H1 (cell line): Measurements from ENCODE around the gene ZNF587B. TPM values are rescaled to one million over a fixed set of nuclear protein-coding genes. Genes with fewer than 3 reads are reported as not detected.

ENCODE experiments used
- BCL11A ChIP-seq, 2 experiments: IDR thresholded peaks; one replicate each; pipeline ENCODE4 v1.6.1; 2011; ENCODE audit warnings: low read depth in 2 of 2, low read length in 2 of 2, mild to moderate bottlenecking in 2 of 2
- CTCF ChIP-seq, 3 experiments: IDR thresholded peaks; 1 replicate in 2 of 3; 2 replicates in 1 of 3; pipeline versions ENCODE4 v1.5.1 to v1.6.1; 2011; ENCODE audit warnings: low read length in 3 of 3, mild to moderate bottlenecking in 3 of 3, inconsistent platforms in 2 of 3, low read depth in 1 of 3, moderate library complexity in 1 of 3; ENCODE audit not compliant: insufficient read depth in 1 of 3; ENCODE audit errors: control extremely low read depth in 1 of 3
- EZH2 ChIP-seq: fragments of 200-600 bp; sonication (generic); IDR thresholded peaks from 2 replicates; pipeline ENCODE4 v1.7.1; 2012; ENCODE audit warnings: low read depth, mild to moderate bottlenecking, moderate library complexity, low read length, inconsistent platforms; ENCODE audit not compliant: severe bottlenecking
- PHF8 ChIP-seq: fragments of 200-600 bp; sonication (generic); conservative IDR thresholded peaks from 2 replicates; pipeline ENCODE4 v1.7.1; 2012; ENCODE audit warnings: low read depth, mild to moderate bottlenecking, inconsistent platforms, low read length, moderate library complexity
- SIRT6 ChIP-seq: IDR thresholded peaks from one replicate; pipeline ENCODE4 v1.7.1; 2012; ENCODE audit warnings: low read length, inconsistent platforms
- TBP ChIP-seq: IDR thresholded peaks from 2 replicates; pipeline ENCODE4 v1.6.1; 2011; ENCODE audit warnings: low read depth, low read length, improper control_type of control experiment
- YY1 ChIP-seq: IDR thresholded peaks from 2 replicates; pipeline ENCODE4 v1.6.1; 2011; ENCODE audit warnings: low read depth, mild to moderate bottlenecking, low read length
- polyA plus RNA-seq, 7 experiments: library from polyadenylated mRNA; depleted of rRNA in 3 of 7; stranded (reverse) in 5 of 7; unstranded in 2 of 7; fragments of >200 nt in 5 of 7; fragments of 200-250 nt in 2 of 7; gene quantifications; 1 replicate in 5 of 7; 2 replicates in 1 of 7; 4 replicates in 1 of 7; pipeline versions ENCODE4 v1.2.1 to v1.2.3, GENCODE V29; 2011 to 2013; ENCODE audit warnings: missing spikeins in 2 of 7, mixed read lengths in 2 of 7
- total RNA-seq: library from RNA; stranded (reverse); fragmentation: NEBNext Ultra II Directional; extraction: Animal tissue kit (Norgen Biotek cat#: 25700); gene quantifications from 2 replicates; pipeline ENCODE4 v1.2.1, GENCODE V29; 2021
- TF ChIP-seq, protein P1 (sequence below): fragments of 300-600 bp; sonication (generic); IDR thresholded peaks from 2 replicates; pipeline ENCODE4 v1.7.1; 2012; ENCODE audit warnings: low read length, moderate library complexity, mild to moderate bottlenecking, inconsistent platforms; ENCODE audit not compliant: insufficient replicate concordance

Gene ZNF587B
- total and polyA plus RNA-seq, 2 of the 8 experiments (the other 6 are each of a cell fraction or from before 2014, with no cell fraction given): 13.8 to 60.1 TPM

DNA sequence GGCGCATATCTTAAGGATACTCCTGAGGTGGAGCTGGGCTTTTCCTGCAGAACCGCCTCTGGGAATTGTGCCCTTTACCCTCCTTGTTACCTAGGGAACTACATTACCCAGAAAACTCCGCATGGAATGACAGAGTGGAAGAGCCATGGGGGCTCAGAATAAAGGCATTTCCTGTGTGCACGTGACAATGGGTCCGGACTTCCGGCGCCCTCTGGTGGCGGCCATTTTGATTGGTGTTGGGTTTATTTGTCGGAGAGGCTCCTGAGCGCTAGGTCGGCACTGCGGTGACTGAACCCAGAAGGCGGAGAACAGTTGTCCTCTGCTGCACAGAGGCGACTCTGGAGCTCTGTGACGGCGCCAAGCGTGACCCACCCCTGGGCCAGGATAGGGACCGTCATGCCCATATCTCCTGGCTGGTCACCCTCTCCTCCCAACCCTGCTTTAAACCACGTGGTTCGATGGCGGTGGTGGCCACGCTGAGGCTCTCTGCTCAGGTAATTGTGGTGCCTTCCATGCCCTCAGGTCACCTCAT lies at the start of gene ZNF587B (continued):
- TF ChIP-seq CTCF (IDR thresholded peaks at IDR 0.05; ENCODE audit: control extremely low read depth in 1 of 3, insufficient read depth in 1 of 3, low read depth in 1 of 3, low read length in 3 of 3) (peak in 2 of 3 experiments; percentile 8 to 16; a peak in 2 of 4 replicates), YY1 (peak; percentile 98), BCL11A (IDR thresholded peaks at IDR 0.05; ENCODE audit: low read depth in 2 of 2, low read length in 2 of 2) (no peak), PHF8 (peak; percentile 77; the same call in 1 of the 2 replicates), SIRT6 (no peak), TBP (peak; percentile 83; the same call in 1 of the 2 replicates), EZH2 (no peak)
- TF ChIP-seq, protein P1, sequence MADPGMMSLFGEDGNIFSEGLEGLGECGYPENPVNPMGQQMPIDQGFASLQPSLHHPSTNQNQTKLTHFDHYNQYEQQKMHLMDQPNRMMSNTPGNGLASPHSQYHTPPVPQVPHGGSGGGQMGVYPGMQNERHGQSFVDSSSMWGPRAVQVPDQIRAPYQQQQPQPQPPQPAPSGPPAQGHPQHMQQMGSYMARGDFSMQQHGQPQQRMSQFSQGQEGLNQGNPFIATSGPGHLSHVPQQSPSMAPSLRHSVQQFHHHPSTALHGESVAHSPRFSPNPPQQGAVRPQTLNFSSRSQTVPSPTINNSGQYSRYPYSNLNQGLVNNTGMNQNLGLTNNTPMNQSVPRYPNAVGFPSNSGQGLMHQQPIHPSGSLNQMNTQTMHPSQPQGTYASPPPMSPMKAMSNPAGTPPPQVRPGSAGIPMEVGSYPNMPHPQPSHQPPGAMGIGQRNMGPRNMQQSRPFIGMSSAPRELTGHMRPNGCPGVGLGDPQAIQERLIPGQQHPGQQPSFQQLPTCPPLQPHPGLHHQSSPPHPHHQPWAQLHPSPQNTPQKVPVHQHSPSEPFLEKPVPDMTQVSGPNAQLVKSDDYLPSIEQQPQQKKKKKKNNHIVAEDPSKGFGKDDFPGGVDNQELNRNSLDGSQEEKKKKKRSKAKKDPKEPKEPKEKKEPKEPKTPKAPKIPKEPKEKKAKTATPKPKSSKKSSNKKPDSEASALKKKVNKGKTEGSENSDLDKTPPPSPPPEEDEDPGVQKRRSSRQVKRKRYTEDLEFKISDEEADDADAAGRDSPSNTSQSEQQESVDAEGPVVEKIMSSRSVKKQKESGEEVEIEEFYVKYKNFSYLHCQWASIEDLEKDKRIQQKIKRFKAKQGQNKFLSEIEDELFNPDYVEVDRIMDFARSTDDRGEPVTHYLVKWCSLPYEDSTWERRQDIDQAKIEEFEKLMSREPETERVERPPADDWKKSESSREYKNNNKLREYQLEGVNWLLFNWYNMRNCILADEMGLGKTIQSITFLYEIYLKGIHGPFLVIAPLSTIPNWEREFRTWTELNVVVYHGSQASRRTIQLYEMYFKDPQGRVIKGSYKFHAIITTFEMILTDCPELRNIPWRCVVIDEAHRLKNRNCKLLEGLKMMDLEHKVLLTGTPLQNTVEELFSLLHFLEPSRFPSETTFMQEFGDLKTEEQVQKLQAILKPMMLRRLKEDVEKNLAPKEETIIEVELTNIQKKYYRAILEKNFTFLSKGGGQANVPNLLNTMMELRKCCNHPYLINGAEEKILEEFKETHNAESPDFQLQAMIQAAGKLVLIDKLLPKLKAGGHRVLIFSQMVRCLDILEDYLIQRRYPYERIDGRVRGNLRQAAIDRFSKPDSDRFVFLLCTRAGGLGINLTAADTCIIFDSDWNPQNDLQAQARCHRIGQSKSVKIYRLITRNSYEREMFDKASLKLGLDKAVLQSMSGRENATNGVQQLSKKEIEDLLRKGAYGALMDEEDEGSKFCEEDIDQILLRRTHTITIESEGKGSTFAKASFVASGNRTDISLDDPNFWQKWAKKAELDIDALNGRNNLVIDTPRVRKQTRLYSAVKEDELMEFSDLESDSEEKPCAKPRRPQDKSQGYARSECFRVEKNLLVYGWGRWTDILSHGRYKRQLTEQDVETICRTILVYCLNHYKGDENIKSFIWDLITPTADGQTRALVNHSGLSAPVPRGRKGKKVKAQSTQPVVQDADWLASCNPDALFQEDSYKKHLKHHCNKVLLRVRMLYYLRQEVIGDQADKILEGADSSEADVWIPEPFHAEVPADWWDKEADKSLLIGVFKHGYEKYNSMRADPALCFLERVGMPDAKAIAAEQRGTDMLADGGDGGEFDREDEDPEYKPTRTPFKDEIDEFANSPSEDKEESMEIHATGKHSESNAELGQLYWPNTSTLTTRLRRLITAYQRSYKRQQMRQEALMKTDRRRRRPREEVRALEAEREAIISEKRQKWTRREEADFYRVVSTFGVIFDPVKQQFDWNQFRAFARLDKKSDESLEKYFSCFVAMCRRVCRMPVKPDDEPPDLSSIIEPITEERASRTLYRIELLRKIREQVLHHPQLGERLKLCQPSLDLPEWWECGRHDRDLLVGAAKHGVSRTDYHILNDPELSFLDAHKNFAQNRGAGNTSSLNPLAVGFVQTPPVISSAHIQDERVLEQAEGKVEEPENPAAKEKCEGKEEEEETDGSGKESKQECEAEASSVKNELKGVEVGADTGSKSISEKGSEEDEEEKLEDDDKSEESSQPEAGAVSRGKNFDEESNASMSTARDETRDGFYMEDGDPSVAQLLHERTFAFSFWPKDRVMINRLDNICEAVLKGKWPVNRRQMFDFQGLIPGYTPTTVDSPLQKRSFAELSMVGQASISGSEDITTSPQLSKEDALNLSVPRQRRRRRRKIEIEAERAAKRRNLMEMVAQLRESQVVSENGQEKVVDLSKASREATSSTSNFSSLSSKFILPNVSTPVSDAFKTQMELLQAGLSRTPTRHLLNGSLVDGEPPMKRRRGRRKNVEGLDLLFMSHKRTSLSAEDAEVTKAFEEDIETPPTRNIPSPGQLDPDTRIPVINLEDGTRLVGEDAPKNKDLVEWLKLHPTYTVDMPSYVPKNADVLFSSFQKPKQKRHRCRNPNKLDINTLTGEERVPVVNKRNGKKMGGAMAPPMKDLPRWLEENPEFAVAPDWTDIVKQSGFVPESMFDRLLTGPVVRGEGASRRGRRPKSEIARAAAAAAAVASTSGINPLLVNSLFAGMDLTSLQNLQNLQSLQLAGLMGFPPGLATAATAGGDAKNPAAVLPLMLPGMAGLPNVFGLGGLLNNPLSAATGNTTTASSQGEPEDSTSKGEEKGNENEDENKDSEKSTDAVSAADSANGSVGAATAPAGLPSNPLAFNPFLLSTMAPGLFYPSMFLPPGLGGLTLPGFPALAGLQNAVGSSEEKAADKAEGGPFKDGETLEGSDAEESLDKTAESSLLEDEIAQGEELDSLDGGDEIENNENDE: no peak
